IPS-NIHi11 (cell line): ENCODE results near the gene RPL23.

Experiments
- DNase-seq: peaks from one replicate; pipeline ENCODE4 v3.0.0; 2012; ENCODE audit warnings: mixed read lengths, low spot score

RPL23 gene

DNA sequence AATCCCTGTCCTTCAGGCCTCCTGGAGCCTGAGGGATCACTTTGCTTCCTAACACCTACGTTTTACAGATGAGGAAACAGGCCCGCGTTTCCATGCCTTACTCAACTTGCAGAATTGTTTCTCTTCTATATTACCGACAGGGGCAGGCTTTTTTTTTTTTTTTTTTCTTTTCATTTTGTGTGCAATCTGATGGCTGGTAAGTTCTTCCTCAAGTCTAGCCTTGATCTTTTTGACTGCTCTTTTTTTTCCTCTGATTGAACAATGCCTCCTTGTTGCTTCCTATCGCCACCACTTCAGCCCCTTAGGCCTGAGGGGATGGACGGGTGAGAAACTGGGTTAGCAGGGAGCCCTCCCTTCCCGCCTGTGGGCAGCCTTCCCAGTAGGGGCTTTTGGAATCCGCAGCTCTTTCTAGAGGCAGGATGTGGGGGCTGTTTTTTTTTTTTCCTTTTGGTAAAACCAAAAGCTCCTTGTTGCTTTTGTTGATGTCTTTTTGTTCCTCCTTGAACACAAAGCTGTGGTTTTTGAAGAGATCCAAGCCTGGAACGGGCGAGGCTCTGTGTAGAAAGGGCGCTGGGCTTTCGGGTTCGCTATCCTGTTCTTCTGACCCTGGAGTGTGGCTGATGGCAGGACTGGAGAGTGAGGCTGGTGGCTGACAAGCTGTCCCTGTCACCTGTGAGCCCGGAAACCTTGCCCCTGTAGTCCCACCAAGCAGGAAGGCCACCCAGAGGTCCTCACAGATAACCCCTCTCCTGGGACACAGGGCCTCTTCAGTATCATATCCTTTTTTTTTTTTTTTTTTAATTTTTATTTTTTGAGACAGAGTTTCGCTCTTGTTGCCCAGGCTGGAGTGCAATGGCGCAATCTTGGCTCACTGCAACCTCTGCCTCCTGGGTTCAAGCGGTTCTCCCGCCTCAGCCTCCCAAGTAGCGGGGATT, 30.3 kb upstream of the RPL23 start:
- DNase-seq = no peak

GRCh38 chr17:38882870-38883269, 29.3 kb upstream of the RPL23 start:
- no peak for DNase-seq

- DNase-seq = no peak
Measured at GRCh38 chr17:38881600-38882191, 28.2 kb upstream of the RPL23 start.

DNA sequence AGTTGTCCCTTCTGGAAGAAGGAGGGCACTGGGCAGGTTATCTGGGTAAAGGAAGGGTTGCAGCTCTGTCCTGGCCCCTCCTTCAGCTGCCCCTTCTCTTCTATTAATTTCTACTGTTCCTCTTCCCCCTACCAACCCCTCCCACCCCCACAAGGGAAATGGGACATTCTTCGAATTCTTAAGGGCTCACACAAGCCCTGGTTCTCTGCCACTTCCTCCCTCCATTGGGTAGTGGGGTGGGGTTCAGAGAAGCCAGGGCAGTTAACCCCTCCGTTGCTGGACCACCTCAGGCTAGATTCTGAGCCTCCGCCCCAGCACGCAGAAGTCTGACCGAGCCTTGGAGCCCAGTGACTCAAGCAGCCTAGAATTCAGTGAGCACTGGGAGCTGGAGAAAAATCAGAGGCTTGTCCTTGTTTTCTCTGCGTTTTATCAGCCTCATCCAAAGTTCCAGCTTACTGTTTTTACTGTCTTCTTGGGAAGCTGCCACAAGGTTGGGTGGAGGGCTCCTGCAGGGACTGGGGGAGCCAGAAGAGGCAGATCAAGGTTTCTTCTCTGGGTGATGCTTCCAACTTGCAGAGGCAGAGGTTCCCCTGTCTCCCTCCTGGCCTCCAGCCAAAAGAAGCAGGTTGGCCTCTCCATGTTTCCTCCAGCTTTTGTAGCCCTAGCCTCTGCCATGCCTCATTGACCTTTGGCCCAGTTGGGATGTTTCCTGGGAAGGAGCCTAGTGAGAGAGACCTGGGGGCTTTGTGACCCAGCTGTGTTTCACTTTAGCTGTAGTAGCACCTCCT, 26.6 kb upstream of the RPL23 start:
- peak; percentile 93 for DNase-seq

GRCh38 chr17:38877130-38877851, 23.8 kb upstream of the RPL23 start:
- no peak for DNase-seq

DNA sequence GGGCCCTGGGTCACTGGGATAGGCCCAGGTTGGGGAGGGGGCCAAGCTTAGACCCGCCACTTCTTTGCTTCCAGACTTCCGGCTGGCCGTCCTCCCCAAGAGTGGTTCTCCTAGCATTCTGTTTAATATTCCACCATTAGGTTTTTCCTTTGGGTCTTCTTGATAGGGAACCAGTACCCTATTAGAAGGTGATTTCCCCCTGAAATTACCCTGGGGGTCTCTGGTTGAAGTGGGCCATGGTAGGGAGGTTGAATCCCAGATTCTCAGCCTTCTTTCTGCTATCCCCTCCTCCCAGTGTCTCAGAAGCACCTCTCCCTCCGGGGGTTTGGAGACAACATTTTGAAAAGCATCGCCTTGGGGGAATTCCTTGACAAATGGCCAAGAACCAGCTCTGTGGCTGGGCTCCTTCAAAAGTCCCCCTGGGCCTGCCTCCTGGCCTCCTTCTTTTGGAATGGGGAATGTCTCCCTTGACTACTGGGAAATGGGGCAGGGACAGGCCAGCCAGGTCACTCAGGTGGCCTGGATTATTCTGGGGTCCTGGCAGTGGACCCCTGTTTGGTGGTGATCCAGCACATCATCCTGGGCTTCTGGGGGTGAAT, 22.1 kb upstream of the RPL23 start:
- DNase-seq = no peak

DNA sequence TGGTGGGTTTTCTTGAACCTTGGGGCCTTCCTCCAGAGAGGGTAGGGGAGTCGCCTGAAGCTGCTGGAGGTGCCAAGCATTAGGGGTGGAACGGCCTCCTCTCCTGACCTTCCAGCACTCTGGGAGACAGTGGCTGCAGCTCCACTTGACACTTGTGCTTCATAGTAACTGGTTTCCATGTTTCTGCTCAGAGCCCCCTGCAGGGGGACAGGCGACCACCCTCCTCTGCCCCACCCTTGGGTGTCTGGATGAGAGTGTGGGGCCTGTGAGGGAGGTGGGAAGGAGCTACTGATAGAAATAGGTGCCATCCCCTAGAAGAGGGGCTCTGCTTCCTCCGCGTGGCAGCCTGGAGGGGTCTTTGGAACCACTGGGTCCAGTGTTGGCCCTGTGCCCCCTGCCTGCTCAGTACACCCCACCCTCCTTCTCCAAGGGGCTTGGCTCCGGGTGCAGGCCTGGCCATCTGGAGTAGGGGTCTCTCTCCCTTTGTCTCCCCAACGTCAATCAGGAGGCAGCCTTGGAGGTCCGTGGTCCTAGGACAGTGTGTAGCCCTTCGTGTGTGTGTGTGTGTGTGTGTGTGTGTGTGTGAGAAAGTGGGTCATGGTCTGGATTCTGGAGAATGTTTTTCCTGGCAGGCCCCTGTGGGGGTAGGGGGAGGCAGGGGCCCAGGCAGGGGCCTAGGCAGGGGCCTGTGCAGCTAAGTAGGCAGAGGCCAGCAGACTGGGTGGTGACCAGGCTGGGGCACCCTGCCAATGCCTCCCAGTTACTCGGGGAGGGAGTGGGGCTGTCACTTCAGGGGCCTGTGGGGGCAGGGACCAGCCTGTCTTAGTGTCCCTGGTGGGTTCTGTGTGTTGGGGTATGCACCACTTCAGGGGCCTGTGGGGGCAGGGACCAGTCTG, 21.2 kb upstream of the RPL23 start:
- no peak for DNase-seq

- no peak for DNase-seq
Measured at GRCh38 chr17:38873640-38874380, 20.3 kb upstream of the RPL23 start.

GRCh38 chr17:38872671-38873385, 19.3 kb upstream of the RPL23 start:
- DNase-seq = no peak

GRCh38 chr17:38872027-38872511, 18.5 kb upstream of the RPL23 start:
- DNase-seq = no peak

GRCh38 chr17:38871247-38872015, 17.9 kb upstream of the RPL23 start:
- DNase-seq = no peak

DNA sequence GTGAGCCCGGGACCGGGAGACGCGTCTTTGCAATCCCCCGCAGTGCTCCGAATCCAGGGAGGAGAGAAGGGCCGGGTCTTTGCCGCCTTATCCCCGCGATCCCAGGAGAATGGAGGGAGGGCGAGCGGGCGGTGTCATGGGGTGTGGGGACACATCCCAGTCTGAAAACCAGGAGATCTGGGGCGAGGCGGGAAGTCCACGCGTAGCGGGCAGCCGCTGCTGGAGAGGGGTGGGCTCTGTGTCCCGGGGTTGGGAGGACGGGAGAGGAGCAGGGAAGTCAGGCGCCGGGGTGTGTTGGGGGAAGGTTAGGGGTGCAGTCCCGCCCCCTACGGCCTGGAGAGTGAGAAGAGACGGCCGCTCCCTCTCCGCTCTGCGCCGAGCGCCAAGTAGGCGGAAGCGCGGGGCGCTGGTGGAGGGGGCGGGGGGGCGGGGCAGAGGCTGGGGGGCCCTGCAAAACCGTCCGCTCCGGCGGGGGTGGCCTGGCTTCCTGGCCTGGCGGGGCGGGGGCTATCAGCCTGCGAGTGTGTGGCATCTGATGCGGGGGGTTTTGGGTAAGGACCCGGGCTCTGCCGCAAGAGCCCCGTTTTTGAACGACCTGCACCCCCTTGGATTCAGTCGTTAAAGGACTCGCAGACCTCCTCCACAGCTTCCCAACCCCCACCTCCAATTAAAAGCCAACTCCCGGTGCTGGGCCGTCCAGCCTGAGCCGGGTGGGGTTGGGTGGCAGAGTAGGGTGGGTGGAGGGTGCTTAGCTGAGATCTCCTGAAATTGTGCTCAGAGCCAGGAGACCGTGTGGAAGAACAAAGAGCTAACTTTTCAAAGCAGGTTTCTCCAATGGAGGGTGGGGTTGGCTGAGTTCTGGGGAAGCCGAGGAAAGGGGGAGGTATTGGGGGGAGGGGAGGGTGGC, 17.0 kb upstream of the RPL23 start:
- peak; percentile 63 for DNase-seq

GRCh38 chr17:38869526-38870258, 16.2 kb upstream of the RPL23 start, which contains the start of gene LASP1:
Gene LASP1, plus strand, starts transcription at chr17:38870058. Its CDS starts 132 bp downstream, at chr17:38870190.
- DNase-seq = peak; percentile 88

GRCh38 chr17:38868817-38869525, 15.4 kb upstream of the RPL23 start:
- DNase-seq = no peak

DNA sequence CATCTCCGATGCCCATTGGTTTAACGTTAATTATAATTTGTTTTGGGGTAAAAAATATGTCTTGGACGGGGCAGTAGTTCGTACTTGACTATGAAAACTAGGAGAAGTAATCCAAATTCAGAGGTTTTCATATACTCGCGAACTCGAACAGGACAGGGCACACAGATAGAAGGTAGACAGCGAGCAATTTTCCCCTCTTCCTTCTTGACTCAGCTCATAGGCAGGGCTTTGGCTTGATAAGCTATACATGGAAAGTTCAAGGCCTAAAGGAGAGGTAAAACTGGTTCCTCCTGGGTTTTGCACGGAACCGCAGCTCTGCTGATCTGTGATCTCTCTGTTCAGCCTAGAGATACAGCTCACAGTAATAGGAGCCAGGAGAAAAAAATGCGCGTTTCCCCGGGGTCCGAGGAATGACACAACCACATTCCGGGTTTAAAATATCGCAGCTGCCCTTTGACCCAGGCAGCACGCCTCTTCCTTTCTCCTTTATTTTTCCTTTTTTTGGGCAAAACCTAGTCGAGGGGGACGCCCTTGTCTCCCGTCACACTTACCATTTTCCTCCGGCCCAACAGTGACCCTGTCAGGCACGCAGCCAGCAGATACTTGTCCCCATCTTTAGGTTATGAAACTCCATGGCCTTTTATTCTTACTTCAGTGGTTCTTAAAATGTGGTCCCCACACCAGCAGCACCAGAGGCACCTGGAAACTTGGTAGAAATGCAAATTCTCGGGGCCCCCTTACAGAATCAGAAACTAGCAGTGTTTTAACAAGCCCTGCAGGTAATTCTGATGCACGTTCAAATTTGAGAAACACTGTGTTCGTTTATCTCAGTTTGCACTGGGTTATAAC, 14.7 kb upstream of the RPL23 start:
- DNase-seq = no peak
